ENCODE measurements around the gene PRR20G.
A peak's percentile ranks its signal among the peaks of the same experiment; 100 is the strongest.
"Not testable (repeated sequence)": the region's sequence is repeated elsewhere in the genome, so short reads cannot be mapped to it uniquely, and the experiment has no call there.

The PRR20G gene

GRCh38 chr3:127296959-127297358 is 9.1 kb upstream of the PRR20G start:
- DNase-seq = no peak

GRCh38 chr3:127296166-127296565 is 8.3 kb upstream of the PRR20G start:
- DNase-seq = no peak

GRCh38 chr3:127293650-127294049 is 5.8 kb upstream of the PRR20G start:
- not testable (repeated sequence) for DNase-seq

- DNase-seq = no peak
Observed at GRCh38 chr3:127291611-127292010, 3.8 kb upstream of the PRR20G start.

GRCh38 chr3:127291114-127291513 is 3.3 kb upstream of the PRR20G start:
- DNase-seq = no peak

- DNase-seq = no peak
Observed at GRCh38 chr3:127289706-127290575, 2.1 kb upstream of the PRR20G start.

- peak in 2 of 6 experiments; percentile 16 to 30 for DNase-seq
Observed at GRCh38 chr3:127288921-127289705, 1.3 kb upstream of the PRR20G start.

GRCh38 chr3:127288343-127288742 is 497 bp upstream of the PRR20G start:
- no peak for DNase-seq

GRCh38 chr3:127286571-127287140 is 1.2 kb downstream of the PRR20G start:
- no peak for DNase-seq

- DNase-seq = no peak
Observed at GRCh38 chr3:127284258-127284657, 3.6 kb downstream of the PRR20G start.

- DNase-seq = no peak
Observed at GRCh38 chr3:127277561-127277960, 10.3 kb downstream of the PRR20G start.

GRCh38 chr3:127276995-127277394 is 10.9 kb downstream of the PRR20G start:
- DNase-seq = no peak

GRCh38 chr3:127276396-127276795 is 11.4 kb downstream of the PRR20G start:
- no peak for DNase-seq

GRCh38 chr3:127275287-127275781 is 12.5 kb downstream of the PRR20G start:
- DNase-seq = no peak

- no peak for DNase-seq
Observed at GRCh38 chr3:127274200-127274760, 13.6 kb downstream of the PRR20G start.

- DNase-seq = no peak
Observed at GRCh38 chr3:127273206-127273605, 14.6 kb downstream of the PRR20G start.

- DNase-seq = no peak
Observed at GRCh38 chr3:127266186-127266585, 21.7 kb downstream of the PRR20G start.

- DNase-seq = no peak
Observed at GRCh38 chr3:127265581-127265981, 22.3 kb downstream of the PRR20G start.

- no peak for DNase-seq
Observed at GRCh38 chr3:127264794-127265514, 22.9 kb downstream of the PRR20G start.

GRCh38 chr3:127264292-127264691 is 23.6 kb downstream of the PRR20G start:
- DNase-seq = no peak

GRCh38 chr3:127263586-127264231 is 24.1 kb downstream of the PRR20G start:
- DNase-seq = no peak

- DNase-seq = no peak
Observed at GRCh38 chr3:127263037-127263436, 24.8 kb downstream of the PRR20G start.

All from stimulated activated naive CD4-positive, alpha-beta T cell (primary cell).